Mesendoderm (in vitro differentiated cells): ENCODE results near the gene SAV1.
"Not testable (repeated sequence)": the region's sequence is repeated elsewhere in the genome, so short reads cannot be mapped to it uniquely, and the experiment has no call there.

Experiments used
- DNase-seq: peaks from one replicate; pipeline ENCODE4 v3.0.0; 2013
- H2AK5ac ChIP-seq: 2 replicates; pipeline ENCODE4 v1.6.1; 2013; ENCODE audit warnings: low read length, inconsistent platforms
- H2BK120ac ChIP-seq: 2 replicates; pipeline ENCODE4 v1.6.1; 2013; ENCODE audit warnings: low read depth, mild to moderate bottlenecking, low read length, moderate library complexity, mixed read lengths
- H2BK15ac ChIP-seq: replicated peaks from 2 replicates; pipeline ENCODE4 v1.6.1; 2013; ENCODE audit warnings: low read depth, mild to moderate bottlenecking, moderate library complexity
- H2BK5ac ChIP-seq: 2 replicates; pipeline ENCODE4 v1.6.1; 2013; ENCODE audit warnings: low read length, inconsistent platforms
- H3K18ac ChIP-seq: 2 replicates; pipeline ENCODE4 v1.6.1; 2013; ENCODE audit warnings: mild to moderate bottlenecking, low read length, mixed read lengths
- H3K23ac ChIP-seq: one replicate; pipeline ENCODE4 v1.6.1; 2013; ENCODE audit warnings: low read length
- H3K27ac ChIP-seq: 2 replicates; pipeline ENCODE4 v1.5.1; 2013; ENCODE audit warnings: low read depth, mild to moderate bottlenecking, inconsistent platforms, low read length, moderate library complexity
- H3K27me3 ChIP-seq: 2 replicates; pipeline ENCODE4 v1.6.1; 2013; ENCODE audit warnings: low read length, control low read depth, mild to moderate bottlenecking, inconsistent platforms; ENCODE audit not compliant: insufficient read depth, poor library complexity
- H3K36me3 ChIP-seq: 2 replicates; pipeline ENCODE4 v1.6.1; 2013; ENCODE audit warnings: low read length, inconsistent platforms; ENCODE audit not compliant: control insufficient read depth, insufficient read depth
- H3K4ac ChIP-seq: one replicate; pipeline ENCODE4 v1.6.1; 2013; ENCODE audit warnings: low read depth, mild to moderate bottlenecking, low read length, moderate library complexity
- H3K4me1 ChIP-seq: 2 replicates; pipeline ENCODE4 v1.6.1; 2013; ENCODE audit warnings: low read depth, low read length, inconsistent platforms; ENCODE audit not compliant: control insufficient read depth
- H3K4me2 ChIP-seq: 2 replicates; pipeline ENCODE4 v1.6.1; 2013; ENCODE audit warnings: low read length
- H3K4me3 ChIP-seq: 2 replicates; pipeline ENCODE4 v1.5.1; 2013; ENCODE audit warnings: mild to moderate bottlenecking, low read length
- H3K56ac ChIP-seq: one replicate; pipeline ENCODE4 v1.6.1; 2013; ENCODE audit warnings: low read length
- H3K79me1 ChIP-seq: 2 replicates; pipeline ENCODE4 v1.6.1; 2013; ENCODE audit warnings: low read length, inconsistent platforms
- H3K79me2 ChIP-seq: 2 replicates; pipeline ENCODE4 v1.6.1; 2013; ENCODE audit warnings: mild to moderate bottlenecking, low read length; ENCODE audit not compliant: control insufficient read depth, insufficient read depth
- H3K9ac ChIP-seq: 2 replicates; pipeline ENCODE4 v1.6.1; 2013; ENCODE audit warnings: low read length, inconsistent platforms
- H4K5ac ChIP-seq: one replicate; pipeline ENCODE4 v1.6.1; 2013; ENCODE audit warnings: low read length
- H4K8ac ChIP-seq: one replicate; pipeline ENCODE4 v1.6.1; 2013; ENCODE audit warnings: low read depth, mild to moderate bottlenecking, control low read depth, low read length, moderate library complexity
- WGBS: extraction: QIAGEN DNeasy Blood & Tissue Kit; methylation state at CpG from one replicate; pipeline ENCODE4 v1.1.7; 2013; ENCODE audit warnings: low lambda C conversion rate, missing lambda C conversion rate; ENCODE audit not compliant: insufficient coverage; ENCODE audit errors: extremely low coverage; 5-methylcytosine and 5-hydroxymethylcytosine counted together

The SAV1 gene

DNA sequence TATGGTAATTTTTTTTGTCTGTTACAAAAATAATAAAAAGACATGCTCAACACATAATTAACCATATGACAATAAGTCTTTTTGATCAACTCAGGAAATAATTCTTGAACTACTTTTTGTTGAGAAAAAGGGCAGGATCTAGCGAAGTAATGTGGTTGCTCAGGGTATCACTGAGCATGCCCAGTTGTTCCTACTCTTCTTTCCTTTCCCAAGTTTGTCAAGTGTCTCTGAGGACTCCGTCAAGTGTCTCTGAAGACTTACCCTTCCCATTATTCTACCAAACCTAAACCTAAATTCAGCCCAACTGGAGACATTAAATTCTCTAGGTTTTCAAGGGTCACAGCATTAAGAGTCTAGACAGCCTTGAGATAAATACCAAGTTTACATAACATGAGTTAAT lies 3.5 kb downstream of the SAV1 start:
- H3K36me3 ChIP-seq, H2AK5ac ChIP-seq, H3K27ac ChIP-seq, H3K4me1 ChIP-seq, H3K18ac ChIP-seq, H4K5ac ChIP-seq, H3K56ac ChIP-seq, H3K79me1 ChIP-seq, H3K27me3 ChIP-seq, H4K8ac ChIP-seq, H3K4ac ChIP-seq, H3K4me2 ChIP-seq, H2BK15ac ChIP-seq, H3K23ac ChIP-seq, DNase-seq, H2BK5ac ChIP-seq, H2BK120ac ChIP-seq, H3K9ac ChIP-seq, H3K4me3 ChIP-seq: not testable (repeated sequence)
- no CpG with 5 or more reads among the region's 2 CpGs for WGBS
- peaks cover 23% of the 10 kb centered on the region for H3K79me2 ChIP-seq

DNA sequence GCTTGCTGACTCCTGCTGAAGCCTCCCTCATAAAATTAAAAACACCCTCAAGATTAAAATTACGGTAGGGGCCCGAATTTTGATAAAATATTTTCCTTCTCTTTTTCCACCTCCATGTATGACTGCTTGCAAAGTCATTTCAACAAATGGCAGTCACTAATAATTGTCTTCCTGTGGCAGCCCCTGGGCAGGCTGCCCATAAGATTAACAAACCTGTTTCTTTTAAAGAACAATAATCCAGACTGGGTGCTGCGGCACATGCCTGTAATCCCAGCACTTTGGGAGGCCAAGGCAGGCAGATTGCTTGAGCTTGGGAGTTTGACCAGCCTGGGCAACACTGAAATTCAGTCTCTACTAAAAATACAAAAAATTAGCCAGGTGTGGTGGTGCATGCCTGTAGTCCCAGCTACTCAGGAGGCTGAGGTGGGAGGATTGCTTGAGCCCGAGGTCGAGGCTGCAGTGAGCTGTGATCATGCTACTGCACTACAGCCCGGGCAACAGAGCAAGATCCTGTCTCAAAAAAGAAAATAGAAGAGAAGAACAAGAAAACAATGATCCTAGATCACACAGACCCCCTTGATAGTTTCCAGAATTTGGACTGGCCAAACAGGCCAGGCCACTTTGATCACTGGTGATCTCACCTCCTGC lies 8.7 kb downstream of the SAV1 start:
- Histone ChIP-seq H3K4me3 (no peak overlapping the region), H3K56ac (no peak overlapping the region), H2BK15ac (no peak overlapping the region), H3K27ac (no peak overlapping the region), H3K79me1 (peaks cover 2% of the 10 kb centered on the region), H2BK5ac (no peak overlapping the region), H3K9ac (no peak overlapping the region), H2AK5ac (no peak overlapping the region), H4K5ac (no peak overlapping the region), H3K4ac (no peak overlapping the region), H3K4me2 (no peak overlapping the region), H3K79me2 (peaks cover 14% of the 10 kb centered on the region), H2BK120ac (no peak overlapping the region), H3K4me1 (no peaks in the 10 kb centered on the region), H3K18ac (peak overlapping the region; percentile 39), H4K8ac (no peak overlapping the region), H3K23ac (no peak overlapping the region), H3K27me3 (no peaks in the 10 kb centered on the region), H3K36me3 (no peaks in the 10 kb centered on the region)
- no CpG with 5 or more reads among the region's 6 CpGs for WGBS
- peak; percentile 20 for DNase-seq

DNA sequence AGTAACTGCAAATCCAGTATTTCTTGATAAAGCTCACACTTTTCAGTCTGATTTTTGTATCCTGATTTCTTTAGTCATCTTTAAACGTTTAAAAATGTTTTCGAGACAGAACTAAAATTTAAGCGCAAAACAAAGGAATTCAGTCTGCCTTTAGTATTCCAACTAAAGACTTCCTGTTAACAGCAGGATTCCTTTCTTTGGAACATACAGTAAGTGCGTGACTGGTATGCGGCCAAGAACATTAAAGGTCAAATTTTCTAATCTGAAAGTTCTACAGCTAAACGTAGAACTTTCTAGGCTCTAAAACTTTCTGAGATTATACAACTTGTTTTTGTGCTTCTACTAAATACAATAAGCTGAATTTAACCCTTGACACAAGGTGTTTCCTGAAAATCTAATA lies 9.9 kb downstream of the SAV1 start:
- Histone ChIP-seq H3K9ac (no peak overlapping the region), H4K5ac (no peak overlapping the region), H3K27me3 (no peaks in the 10 kb centered on the region), H4K8ac (no peak overlapping the region), H3K79me2 (peaks cover 19% of the 10 kb centered on the region), H3K4me3 (no peak overlapping the region), H3K4me1 (no peaks in the 10 kb centered on the region), H2BK5ac (no peak overlapping the region), H3K56ac (no peak overlapping the region), H2BK15ac (no peak overlapping the region), H2BK120ac (no peak overlapping the region), H2AK5ac (no peak overlapping the region), H3K27ac (no peak overlapping the region), H3K36me3 (no peaks in the 10 kb centered on the region), H3K23ac (no peak overlapping the region), H3K18ac (no peak overlapping the region), H3K4ac (no peak overlapping the region), H3K79me1 (peaks cover 4% of the 10 kb centered on the region), H3K4me2 (no peak overlapping the region)
- DNase-seq: peak; percentile 66
- WGBS: no CpG with 5 or more reads among the region's 6 CpGs

DNA sequence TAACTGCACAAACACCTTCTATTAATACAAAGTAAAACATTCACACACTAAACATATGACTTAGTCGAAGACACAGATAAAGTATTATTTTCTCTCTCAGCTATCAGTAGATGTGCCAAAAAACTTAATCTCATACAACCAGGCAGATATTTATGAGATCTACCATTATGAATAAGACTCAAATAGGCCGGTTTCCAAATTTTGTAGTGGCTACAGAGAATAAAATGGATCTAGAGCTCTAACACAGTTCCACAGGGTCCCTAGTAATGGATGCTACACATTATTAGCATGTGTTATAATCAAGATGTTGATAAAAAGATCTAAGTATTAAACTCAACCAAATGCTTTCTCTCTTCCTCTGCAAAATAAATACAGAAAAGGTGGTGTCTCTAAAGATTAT lies 10.4 kb downstream of the SAV1 start:
- Histone ChIP-seq H2AK5ac (no peak overlapping the region), H4K8ac (no peak overlapping the region), H3K4ac (no peak overlapping the region), H3K79me2 (peaks cover 18% of the 10 kb centered on the region), H2BK15ac (no peak overlapping the region), H3K79me1 (peaks cover 4% of the 10 kb centered on the region), H2BK5ac (no peak overlapping the region), H3K23ac (no peak overlapping the region), H3K4me2 (no peak overlapping the region), H3K27me3 (no peaks in the 10 kb centered on the region), H3K56ac (no peak overlapping the region), H4K5ac (no peak overlapping the region), H3K9ac (no peak overlapping the region), H3K36me3 (no peaks in the 10 kb centered on the region), H2BK120ac (no peak overlapping the region), H3K4me3 (no peak overlapping the region), H3K27ac (no peak overlapping the region), H3K4me1 (no peaks in the 10 kb centered on the region), H3K18ac (no peak overlapping the region)
- no CpG with 5 or more reads among the region's 2 CpGs for WGBS
- no peak for DNase-seq

DNA sequence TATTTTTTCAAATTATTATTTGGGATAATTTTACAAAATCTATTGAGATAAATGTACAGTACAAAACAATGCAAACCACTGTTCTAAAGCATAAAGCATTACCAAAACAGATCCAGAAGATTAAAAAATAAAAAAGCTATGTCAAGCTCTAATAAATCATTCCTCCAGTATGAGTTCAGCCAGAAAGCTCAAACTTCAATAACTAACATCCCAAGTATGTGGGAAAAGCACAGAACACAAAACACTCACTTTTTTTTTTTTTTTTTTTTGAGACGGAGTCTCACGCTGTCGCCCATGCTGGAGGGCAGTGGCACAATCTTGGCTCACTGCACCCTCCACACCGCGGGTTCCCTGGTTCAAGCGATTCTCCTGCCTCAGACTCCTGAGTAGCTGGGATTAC lies 11.3 kb downstream of the SAV1 start:
- H3K4me2 ChIP-seq: no peak overlapping the region
- H3K27ac ChIP-seq: no peak overlapping the region
- H3K4me3 ChIP-seq: no peak overlapping the region
- no peak overlapping the region for H4K5ac ChIP-seq
- no peak overlapping the region for H3K18ac ChIP-seq
- peaks cover 4% of the 10 kb centered on the region for H3K79me1 ChIP-seq
- H2BK5ac ChIP-seq: no peak overlapping the region
- H3K56ac ChIP-seq: no peak overlapping the region
- no peak overlapping the region for H2AK5ac ChIP-seq
- H3K79me2 ChIP-seq: peaks cover 19% of the 10 kb centered on the region
- no peaks in the 10 kb centered on the region for H3K4me1 ChIP-seq
- H3K27me3 ChIP-seq: no peaks in the 10 kb centered on the region
- no peak overlapping the region for H3K4ac ChIP-seq
- H3K9ac ChIP-seq: no peak overlapping the region
- H2BK15ac ChIP-seq: no peak overlapping the region
- H3K23ac ChIP-seq: no peak overlapping the region
- no CpG with 5 or more reads among the region's 6 CpGs for WGBS
- no peak overlapping the region for H4K8ac ChIP-seq
- no peak for DNase-seq
- H2BK120ac ChIP-seq: no peak overlapping the region
- H3K36me3 ChIP-seq: no peaks in the 10 kb centered on the region

DNA sequence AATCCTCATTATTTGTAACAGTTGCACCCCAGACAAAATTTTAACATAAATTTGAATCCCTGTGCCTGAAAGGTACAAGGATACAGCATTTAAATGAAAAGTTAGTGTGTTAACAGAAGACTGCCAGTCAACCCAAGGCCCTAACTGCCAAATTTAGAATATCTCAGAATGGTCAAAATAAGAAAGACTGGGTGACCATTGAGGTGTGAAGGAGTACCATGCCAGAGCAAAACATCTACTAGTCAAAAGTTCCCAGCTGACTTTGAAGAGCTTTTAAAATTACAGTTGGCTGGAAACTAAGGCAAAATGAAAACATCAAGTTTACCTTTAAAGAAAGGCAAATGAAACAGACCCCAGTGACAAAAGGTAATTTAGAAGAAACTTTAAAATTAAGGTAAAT lies 18.4 kb downstream of the SAV1 start:
- no peak overlapping the region for H3K56ac ChIP-seq
- no peak overlapping the region for H3K9ac ChIP-seq
- H3K27me3 ChIP-seq: no peaks in the 10 kb centered on the region
- H4K8ac ChIP-seq: no peak overlapping the region
- no peak overlapping the region for H2BK15ac ChIP-seq
- no peak overlapping the region for H4K5ac ChIP-seq
- H2BK120ac ChIP-seq: no peak overlapping the region
- no peak overlapping the region for H3K4ac ChIP-seq
- no peak overlapping the region for H3K27ac ChIP-seq
- no peak overlapping the region for H3K4me2 ChIP-seq
- no peaks in the 10 kb centered on the region for H3K4me1 ChIP-seq
- H3K79me2 ChIP-seq: peaks cover 16% of the 10 kb centered on the region
- H3K18ac ChIP-seq: no peak overlapping the region
- no peak overlapping the region for H2AK5ac ChIP-seq
- H3K36me3 ChIP-seq: no peaks in the 10 kb centered on the region
- no peak overlapping the region for H3K4me3 ChIP-seq
- no peak overlapping the region for H3K23ac ChIP-seq
- no peak overlapping the region for H2BK5ac ChIP-seq
- H3K79me1 ChIP-seq: peaks cover 9% of the 10 kb centered on the region
- no peak for DNase-seq
